Measurements from ENCODE around the gene LATS2. TPM values are rescaled to one million over a fixed set of nuclear protein-coding genes. Genes with fewer than 3 reads are reported as not detected.
A peak's percentile ranks its signal among the peaks of the same experiment; 100 is the strongest.

LATS2 gene
- 24.6 TPM for total RNA-seq (ENCODE audit: insufficient read depth, low replicate concordance)

DNA sequence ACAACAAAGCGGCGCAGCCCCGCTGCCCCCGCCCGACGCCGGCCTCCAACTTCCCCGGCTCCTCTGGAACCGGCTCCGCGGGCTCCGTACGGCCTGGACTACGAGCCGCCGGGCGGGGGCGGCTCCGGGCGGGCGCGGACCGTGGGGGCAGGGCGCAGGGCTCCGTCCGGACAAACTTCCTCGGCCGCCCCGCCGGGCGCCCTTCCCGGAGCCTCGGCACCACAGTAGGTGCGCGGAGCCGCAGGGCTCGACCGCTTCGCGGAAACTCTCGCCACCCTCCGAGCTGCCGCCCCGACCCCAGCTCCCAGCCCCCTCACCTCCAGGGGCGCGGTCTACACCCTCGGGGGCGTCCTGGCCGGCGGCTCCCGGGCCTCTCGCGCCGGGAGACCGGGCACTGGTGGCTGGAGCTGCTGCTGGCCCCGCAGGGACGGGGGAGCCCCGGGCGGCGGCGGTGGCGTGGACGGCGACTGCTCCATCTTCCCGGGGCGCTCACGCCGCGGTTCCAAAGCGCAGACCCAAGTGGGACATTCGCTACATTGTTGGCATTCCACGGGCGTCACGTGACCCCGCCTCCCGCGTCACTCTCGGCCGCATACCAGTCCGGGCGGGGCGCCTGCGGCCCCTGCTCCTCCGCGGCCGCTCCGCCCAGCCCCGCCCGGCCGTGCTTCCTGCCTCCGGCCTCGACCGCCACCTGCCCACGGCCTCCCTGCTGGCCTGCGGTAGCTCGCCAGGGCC, at the start of gene LATS2:
TSS of gene LATS2 (minus strand) at position 558 of the 735 bp plus-strand sequence. CDS start 15,560 bp downstream, outside the sequence.
- peak; percentile 95 for DNase-seq (ENCODE audit: low spot score)

DNA sequence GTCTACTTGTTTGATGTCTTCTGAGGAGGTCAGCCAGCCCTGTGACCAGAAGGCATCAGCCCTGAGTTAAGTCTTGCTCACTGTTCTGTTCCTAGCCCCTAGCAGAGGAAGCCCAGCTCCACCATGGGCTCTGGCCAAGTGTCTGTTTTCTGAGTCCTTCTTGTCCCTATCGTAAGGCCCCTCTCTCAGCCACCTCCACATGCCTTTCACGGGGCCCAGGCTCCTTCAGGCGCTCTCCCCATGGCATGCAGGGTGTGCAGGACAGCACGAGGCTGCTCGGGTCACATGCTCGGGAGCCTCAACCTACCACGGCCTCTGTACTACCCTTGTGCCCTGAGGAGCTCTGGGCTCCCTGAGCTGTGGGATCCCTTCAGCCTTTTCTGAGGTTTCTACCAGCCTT, 47.8 kb upstream of the LATS2 start:
- DNase-seq (ENCODE audit: low spot score): no peak

DNA sequence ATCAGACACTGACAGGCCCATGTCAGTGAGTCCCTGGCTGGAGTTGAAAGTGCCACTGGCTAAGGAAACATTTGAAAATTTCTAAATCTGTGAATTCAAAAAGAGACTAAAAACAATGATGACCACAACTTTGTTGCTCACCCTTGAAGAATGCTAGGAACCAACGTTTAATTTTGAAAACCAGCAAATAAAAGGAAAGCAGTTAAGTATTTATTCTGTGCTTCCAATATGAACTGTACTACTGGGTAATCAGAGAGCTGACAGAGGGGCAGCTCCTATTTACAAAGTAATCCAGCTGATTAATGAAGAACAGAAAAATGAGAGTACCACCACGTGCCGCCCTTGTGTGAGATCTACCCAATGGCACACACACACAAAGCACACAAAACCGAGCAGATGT, 44.7 kb upstream of the LATS2 start:
- DNase-seq (ENCODE audit: low spot score): no peak

DNA sequence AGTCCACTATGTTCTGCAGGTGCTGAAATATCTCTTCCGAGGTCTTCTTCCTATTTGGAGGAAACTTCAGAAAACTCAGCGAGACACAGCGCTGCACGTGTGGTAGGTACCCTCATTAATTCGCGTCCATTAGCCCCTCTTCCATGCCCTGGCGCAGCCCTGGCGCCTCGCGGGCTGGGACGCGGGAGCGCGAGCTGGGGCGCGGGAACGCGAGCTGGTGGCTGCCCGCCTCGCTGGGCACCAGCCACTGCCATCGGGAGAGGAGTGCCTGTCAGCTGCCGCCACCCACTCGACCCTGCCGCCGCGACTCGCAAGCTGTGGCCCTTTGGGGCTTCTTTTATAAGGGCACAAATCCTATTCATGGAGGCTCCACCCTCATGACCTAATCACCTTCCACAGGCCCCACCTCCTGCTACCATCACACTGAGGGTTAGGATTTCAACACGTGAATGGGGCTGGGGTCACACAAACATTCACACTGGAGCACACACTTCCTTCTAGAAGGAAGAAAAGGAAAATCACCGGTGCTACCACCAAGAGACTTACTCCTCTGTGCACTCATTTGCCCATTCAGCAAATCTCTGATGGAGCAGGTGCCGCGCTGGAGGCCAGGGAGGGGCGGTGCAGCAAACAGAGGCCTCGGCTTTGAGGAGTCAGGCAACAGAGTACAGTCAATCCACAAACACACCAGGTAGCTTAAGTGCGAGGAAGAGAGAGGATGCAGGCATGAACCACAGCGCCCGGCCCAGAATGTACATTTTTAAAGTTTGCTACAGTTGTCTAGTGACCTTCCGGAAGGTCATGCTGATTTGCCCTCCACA, 43.0 kb upstream of the LATS2 start:
- DNase-seq (ENCODE audit: low spot score): no peak

DNA sequence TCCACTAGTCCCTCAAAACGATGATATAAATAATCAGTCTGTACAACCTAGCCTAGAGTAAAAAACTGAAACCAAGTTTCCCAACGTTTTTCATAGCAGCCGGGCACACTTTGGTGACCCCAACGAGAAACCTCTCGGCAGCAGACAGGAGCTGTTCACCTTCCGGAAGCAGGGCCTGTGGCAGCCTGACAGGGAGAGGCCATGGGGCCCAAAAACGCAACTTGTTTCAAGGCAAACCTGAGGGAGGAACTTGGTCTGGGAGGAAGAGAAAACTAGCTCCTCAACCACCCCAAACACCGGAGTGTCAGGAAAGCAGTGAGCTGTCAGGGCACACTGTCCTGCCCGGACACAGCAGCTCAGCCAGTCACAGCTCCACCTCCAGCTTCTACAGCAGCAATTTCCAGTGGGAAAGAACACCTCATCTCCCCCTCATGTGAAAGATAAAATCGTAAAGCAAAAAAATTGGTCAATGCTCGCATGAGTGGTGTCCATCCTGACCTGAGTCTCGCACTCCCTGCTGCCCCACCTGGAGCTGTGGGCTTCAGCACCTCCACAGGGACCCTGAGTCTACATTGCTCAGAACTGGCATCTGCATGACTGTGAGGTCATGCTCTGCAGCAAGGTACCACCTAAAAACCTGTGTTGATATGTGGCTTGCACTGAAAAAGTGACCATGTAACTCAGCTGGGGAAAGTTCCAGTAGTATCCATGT, 40.6 kb upstream of the LATS2 start:
- no peak for DNase-seq (ENCODE audit: low spot score)

DNA sequence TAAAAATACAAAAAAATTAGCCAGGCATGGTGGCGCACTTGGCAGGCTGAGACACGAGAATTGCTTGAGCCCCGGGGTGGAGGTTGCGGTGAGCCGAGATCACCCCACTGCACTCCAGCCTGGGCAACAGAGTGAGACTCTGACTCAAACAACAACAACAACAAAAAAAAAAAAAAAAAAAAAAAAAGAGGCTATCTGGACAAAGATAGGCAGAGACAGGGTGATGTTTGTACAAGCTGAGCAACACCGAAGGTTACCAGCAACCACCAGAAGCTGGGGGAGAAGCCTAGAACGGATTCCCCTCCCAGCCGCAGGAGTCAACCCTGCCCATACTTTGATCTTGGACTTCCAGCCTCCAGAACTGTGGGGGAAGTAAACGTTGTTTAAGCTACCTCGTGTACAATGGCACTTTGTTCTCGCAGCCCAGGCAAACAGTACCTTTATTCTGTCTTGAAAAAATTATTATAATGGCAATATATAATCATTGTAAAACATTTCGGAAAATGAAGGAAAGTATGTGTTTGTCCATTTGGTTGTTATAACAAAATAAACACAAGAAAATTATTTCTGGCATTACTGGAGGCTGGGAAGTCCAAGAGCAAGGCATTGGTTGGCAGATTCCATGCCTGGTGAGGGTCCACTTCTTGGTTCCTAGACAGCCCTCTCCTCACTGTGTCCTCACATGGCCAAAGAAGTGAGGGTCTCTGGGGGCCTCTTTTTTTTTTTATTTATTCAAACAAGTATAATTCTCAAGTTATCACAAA, 39.8 kb upstream of the LATS2 start:
- no peak for DNase-seq (ENCODE audit: low spot score)

DNA sequence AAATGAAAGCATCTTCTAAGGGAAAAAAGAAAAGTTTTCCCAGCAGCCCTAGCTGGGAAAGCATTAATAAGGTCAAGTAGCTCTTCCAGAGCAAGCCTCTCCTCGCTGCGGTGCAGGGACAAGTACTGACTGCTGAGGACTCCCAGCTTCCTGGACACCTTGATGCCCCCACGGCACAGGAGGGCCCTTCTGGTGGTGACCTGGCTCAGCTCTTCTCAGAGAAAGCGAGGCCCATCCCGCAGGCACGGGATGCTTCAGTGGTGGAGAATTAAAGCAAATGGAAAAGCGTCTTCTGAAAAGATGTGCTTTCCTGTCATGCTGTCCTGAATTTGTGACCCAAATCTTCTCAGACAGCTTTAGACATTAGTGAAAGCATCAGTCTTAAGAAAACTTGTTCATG, 38.8 kb upstream of the LATS2 start:
- no peak for DNase-seq (ENCODE audit: low spot score)

DNA sequence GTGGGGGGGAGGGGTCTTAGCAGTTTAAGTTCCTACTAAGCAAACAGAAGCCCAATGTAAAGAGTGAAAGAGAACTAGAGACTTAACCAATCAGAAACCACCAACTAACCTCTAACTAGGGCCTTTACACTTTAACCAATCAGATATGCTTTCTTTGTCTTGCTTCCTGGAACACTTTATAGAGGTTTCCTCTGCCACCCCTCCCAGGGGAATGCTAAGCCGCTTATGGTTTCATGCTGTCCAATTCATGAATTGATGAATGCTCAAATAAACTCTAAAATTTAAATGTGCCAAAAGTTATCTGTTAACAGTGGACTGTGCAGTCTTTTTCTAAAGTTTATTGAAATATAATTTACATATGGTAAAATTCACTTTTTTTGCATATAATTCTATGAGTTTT, 33.9 kb upstream of the LATS2 start:
- no peak for DNase-seq (ENCODE audit: low spot score)

DNA sequence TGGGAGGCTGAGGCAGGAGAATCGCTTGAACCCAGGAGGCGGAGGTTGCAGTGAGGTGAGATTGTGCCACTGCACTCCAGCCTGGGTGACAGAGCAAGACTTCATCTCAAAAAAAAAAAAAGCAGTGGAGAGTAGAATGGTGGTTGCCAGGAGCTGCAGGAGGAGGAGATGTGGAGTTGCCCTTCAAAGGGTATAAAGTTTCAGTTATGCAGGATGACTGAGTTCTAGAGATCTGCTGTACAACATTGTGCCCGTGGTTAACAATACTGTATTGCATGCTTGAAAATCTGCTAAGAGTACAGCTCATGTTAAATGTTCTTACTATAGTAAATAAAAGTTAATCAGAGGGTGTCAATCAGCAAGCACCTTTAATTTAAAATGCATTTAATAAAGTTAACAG, 28.4 kb upstream of the LATS2 start:
- DNase-seq (ENCODE audit: low spot score): no peak

DNA sequence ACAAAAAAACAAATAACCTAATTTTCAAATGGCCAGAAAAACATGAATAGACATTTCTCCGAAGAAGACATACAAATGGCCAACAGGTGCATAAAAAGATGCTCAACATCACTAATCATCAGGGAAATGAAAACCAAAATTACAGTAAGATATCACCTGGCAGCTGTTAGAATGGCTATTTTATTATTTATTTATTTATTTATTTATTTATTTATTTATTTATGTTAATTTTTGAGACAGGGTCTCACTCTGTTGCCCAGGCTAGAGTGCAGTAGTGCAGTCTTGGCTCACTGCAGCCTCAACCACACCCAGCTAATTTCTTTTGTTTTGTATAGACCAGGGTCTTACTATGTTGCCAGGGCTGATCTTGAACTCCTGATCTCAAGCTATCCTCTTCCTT, 27.1 kb upstream of the LATS2 start:
- no peak for DNase-seq (ENCODE audit: low spot score)

DNA sequence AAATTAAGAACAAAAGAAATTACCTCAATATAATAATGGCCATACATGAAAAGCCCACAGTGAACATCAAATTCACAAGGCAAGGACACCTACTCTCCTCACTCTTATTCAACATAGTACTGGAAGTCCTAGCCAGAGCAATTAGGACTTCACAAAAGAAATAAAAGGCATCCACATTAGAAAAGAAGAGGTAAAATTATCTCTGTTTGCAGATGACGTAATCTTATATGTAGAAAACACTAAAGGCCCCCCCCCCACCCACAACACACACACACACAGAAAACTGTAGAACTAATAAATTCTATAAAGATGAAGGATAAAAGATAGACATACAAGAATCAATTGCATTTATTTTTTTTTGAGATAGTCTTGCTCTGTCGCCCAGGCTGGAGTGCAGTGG, 25.5 kb upstream of the LATS2 start:
- no peak for DNase-seq (ENCODE audit: low spot score)

DNA sequence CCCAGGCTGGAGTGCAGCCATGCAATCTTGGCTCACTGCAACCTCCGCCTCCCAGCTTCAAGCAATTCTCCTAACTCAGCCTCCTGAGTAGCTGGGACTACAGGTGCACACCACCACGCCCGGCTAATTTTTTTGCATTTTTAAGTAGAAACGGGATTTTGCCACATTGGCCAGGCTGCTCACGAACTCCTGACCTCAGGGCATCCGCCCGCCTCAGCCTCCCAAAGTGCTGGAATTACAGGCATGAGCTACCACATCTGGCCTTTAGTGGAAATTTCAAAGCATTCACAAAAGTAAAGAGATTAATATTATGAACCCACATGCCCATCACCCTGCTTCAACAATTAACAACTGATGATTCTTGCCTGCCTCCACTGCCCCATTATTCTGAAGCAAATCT, 20.5 kb upstream of the LATS2 start:
- no peak for DNase-seq (ENCODE audit: low spot score)

DNA sequence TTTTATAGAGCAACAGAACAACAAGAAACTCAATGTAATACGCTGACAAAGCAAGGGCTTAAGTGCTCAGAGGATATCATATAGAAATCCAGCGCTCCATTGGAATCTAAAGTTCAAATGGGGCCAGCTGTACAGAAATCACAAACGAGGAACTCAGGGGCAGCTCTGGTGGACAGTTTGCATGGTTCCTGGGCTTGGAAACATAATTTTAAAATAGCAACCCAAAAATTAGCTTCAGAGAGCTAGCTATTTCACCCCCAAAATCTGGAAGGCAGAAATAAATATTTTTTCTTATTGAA, 19.2 kb upstream of the LATS2 start:
- DNase-seq (ENCODE audit: low spot score): peak; percentile 60

DNA sequence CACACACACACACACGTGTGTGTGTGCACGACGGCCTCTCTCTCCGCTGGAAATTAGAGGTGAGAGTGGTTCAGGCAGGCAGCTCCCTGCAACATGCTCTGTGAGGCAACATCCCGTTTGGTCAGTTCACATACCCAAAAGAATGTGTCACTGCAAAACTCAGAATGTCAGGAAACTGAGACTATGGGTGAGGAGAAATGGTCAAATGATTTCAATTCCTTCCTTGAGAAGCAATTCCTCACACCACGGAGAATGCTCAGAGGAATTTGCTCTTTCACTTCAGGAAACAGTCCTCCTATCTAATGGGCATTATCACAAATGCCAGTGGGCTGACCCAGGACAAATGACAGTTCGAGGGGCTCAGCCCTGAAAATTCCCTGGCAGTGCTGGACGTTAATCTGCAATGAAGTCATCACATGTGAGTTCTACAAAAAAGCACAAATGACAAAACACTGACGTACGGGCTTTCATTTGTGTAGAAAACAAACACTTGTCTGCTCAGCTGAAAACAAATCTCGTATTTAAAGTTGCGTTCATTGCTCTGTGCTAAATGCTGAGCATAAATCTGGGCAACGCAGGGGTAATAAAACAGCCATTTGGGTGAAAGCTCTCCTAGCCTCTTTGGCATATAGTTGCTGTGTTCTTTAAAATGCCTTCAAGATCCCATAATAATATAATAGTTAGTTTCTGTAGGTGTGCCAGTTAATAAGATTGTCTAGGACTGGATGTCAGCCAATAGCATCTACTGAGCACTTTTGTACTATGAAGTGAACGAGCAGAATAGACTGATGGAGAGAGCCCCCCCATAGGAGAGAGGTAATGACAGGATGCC, 18.6 kb upstream of the LATS2 start:
- peak; percentile 74 for DNase-seq (ENCODE audit: low spot score)

DNA sequence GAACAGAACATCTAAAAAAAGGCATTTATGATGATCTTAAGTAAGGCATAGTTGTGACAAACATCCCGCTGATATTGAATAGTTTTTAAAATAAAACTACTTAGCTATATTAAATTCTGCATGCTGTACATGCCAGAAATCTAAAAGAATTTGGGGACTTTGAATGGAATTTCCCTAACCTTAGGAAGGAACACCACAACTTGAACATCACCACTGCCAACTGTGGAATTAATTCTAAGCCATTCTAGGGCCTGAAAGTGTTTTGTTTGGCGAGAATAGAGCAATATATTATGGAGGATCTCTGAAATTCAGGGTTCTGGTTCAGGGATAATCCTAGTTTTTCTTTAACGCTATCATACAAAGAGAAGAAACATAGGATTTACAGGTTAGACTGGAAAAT, 17.8 kb upstream of the LATS2 start:
- DNase-seq (ENCODE audit: low spot score): peak; percentile 67

DNA sequence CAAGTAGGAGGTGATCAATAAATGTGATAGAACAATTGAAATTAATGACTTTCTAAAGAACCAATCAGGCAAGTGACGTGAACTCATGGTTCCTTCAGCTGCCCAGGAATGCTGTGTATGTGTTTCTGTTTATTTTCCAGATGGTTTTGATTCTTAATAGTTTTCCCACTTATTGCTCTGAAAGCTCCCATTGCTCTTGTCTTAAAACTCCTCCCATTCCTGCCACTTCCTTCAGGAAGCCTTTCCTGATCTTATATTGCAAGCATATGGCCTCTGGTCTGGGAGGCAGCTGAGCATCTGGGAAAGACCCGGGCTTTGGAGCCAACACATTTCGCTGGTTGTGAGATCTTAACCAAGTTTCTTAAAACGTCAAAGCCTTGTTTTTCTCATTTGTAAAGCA, 17.1 kb upstream of the LATS2 start:
- DNase-seq (ENCODE audit: low spot score): no peak

DNA sequence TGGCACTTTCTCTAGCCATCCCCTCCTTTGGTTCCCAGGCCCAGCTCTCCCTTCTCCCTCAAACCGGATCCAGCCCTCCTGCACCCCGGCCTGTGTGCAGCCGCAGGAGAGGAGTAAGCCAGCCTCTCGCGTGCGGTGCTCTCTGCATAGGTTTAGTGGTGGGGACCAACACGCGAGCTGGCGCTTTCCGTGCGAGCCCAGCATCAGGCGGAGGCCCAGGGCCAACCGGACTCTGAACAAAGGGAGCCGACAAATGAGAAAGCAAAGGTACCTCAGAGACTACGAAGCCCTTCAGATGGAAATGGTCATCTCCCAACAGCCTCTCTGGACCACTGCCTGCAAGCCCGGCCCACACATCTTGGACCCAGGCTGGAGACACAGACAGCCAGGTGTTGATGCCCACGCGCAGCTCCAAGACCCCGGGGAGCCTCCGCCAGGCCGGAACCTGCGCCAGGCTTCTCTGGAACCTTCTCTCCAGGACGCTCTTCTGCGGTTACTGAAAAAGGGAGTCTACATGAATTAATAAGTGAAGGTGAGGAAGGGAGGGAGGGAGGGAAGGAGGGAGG, 16.5 kb upstream of the LATS2 start:
- no peak for DNase-seq (ENCODE audit: low spot score)

DNA sequence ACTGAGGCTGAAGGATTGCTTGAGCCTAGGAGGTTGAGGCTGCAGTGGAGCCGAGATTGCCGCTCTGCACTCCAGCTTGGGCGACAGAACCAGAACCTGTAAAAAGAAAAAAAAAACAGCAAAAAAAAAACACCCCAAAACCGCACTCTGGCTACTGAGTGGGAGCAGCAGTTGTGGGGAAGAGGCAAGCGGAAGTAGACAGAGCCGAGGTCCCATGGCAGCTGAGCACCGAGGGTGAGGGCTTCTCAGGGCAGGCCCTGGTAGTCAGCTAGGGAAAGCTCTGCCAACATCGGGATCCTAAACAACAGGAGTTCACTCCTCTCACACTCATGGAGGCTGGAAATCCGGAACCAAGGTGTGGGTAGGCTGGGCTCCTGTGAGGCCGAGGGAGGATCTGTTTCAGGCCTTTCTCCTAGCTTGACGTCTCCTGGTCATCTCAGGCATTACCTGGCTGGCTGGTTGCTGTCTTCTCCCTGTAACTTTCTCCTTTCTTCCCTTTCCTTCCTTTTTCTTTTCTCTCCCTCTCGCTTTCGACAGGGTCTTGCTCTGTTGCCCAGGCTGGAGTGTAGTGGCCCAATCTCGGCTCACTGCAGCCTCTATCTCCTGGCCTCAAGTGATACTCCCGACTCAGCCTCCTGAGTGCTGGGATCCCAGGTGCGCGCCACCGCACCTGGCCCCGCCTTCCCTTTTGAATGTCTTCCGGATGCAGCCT, 15.8 kb upstream of the LATS2 start:
- no peak for DNase-seq (ENCODE audit: low spot score)

DNA sequence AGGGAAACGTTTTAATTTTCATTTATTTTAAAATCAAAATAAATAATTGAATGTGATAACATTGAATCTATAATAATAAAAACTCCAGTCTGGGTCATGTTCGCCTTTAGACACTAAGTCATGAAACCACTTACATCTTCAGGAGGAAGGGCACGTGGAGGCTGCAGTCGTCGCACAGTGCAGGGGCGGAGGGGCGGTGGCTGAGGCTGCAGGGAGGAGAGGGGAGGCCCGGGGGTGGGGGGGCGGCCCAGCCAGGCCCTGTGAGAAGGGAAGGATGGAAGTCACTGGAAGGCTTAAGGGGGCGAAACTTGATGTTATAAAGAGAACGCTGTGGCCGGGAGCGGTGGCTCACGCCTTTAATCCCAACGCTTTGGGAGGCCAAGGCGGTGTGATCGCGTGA, 14.9 kb upstream of the LATS2 start:
- no peak for DNase-seq (ENCODE audit: low spot score)
